NCI-H128 (cell line): Measurements from ENCODE around the gene CIDEA.

ENCODE experiments used
- DNase-seq: peaks from one replicate; lab custom pipeline; 2025; ENCODE audit not compliant: unreplicated experiment; lab: John Stamatoyannopoulos, UW

Gene CIDEA

DNA sequence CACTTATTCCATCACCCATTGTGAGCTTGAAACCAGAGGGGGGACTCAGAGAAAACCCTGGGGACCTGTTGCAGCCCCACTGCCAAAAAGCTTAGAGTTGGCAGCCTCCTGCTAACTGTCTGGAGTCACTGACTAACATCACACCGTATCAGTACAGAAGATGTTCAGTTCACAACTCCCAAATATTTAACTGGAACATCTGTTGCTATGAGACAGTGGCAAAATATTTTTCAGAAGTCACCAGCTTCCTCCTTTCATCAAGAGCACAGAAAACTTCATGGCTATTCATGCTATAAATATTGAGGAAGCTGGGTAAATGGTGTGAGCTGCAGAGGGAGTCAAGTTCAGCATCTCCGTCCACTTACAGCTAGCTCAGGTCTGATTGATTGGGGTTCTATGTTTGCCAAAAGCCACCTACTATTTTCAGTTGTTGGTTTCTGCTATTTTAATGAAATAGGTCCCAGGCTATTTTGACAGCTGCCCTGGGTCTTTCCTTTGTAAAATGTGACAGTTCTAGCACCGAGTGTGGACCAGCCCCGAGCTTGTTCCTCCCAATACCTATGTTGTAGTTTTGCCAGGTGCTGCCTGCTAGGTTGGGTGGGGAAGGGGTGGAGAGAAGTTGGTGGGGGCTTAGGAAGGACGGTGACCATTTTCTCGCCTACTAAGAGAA, 63.6 kb downstream of the CIDEA start:
- DNase-seq = no peak

DNA sequence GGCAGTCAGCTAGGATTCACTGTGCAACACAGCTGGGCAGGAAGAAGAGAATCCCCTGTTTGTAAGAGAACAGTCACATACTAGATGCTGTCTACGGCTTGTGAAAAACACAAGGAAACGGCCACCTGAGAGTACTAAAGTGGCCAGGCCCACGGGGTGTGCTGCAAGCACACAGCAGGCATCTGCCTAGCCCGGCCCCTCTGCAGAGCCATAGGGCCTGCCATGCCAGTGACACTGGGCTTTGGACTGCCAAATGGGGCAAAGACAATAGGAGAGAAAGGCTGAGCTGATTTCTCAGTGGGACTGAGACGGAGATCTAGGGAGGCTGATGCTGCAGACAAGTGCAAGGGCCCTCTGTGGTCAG, 64.2 kb downstream of the CIDEA start:
- DNase-seq = no peak

DNA sequence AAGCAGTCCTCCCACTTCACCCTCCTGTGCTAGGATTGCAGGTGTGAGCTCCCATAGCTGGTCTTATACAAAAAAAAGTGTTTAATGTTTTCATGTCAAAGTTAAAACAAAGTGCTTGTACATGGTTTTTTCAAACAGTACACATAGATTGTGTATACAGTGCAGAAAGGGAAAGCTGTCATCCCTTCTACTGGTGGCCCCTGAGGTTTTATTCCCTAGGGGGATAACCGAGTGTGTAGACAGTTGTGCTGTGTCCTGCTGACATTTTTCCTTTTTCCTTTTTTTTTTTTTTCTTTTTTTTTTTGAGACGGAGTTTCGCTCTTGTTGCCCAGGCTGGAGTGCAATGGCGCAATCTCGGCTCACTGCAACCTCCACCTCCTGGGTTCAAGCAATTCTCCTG, 64.7 kb downstream of the CIDEA start:
- DNase-seq = no peak

DNA sequence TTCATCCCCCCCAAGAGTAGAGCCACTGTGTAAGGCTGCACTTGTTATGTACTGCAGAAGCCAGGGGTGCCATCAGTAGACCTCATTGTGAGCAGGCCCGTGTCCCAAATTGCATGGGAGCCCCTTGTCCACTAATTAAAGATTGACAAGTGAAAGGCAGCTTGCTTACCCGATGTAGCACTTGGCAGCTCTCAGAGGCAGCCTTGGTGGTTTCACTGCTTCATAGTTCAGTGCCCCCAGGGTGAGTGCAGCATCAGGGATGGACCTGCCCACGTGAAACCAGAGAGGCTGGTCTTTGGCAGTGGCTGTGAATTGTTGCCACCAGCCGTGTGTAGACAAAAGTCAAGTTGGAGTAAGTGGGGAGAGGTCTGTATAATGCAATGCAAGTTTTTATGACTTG, 67.2 kb downstream of the CIDEA start:
- no peak for DNase-seq

DNA sequence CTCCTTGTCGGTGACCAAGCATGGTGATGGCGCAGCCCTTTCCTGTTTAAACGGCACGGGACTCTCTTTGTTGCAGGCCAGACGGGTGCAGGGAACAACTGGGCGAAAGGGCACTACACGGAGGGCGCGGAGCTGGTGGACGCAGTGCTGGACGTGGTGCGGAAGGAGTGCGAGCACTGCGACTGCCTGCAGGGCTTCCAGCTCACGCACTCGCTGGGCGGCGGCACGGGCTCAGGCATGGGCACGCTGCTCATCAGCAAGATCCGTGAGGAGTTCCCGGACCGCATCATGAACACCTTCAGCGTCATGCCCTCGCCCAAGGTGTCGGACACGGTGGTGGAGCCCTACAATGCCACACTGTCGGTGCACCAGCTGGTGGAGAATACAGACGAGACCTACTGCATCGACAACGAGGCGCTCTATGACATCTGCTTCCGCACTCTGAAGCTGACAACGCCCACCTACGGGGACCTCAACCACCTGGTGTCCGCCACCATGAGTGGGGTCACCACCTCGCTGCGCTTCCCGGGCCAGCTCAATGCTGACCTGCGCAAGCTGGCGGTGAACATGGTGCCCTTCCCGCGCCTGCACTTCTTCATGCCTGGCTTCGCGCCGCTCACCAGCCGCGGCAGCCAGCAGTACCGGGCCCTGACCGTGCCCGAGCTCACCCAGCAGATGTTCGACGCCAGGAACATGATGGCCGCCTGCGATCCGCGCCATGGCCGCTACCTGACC, 71.0 kb downstream of the CIDEA start:
- DNase-seq = no peak

DNA sequence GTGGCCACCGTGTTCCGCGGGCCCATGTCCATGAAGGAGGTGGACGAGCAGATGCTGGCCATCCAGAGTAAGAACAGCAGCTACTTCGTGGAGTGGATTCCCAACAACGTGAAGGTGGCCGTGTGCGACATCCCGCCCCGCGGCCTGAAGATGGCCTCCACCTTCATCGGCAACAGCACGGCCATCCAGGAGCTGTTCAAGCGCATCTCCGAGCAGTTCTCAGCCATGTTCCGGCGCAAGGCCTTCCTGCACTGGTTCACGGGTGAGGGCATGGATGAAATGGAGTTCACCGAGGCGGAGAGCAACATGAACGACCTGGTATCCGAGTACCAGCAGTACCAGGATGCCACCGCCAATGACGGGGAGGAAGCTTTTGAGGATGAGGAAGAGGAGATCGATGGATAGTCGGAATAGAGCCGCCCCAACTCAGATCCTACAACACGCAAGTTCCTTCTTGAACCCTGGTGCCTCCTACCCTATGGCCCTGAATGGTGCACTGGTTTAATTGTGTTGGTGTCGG, 71.6 kb downstream of the CIDEA start:
- DNase-seq = no peak

DNA sequence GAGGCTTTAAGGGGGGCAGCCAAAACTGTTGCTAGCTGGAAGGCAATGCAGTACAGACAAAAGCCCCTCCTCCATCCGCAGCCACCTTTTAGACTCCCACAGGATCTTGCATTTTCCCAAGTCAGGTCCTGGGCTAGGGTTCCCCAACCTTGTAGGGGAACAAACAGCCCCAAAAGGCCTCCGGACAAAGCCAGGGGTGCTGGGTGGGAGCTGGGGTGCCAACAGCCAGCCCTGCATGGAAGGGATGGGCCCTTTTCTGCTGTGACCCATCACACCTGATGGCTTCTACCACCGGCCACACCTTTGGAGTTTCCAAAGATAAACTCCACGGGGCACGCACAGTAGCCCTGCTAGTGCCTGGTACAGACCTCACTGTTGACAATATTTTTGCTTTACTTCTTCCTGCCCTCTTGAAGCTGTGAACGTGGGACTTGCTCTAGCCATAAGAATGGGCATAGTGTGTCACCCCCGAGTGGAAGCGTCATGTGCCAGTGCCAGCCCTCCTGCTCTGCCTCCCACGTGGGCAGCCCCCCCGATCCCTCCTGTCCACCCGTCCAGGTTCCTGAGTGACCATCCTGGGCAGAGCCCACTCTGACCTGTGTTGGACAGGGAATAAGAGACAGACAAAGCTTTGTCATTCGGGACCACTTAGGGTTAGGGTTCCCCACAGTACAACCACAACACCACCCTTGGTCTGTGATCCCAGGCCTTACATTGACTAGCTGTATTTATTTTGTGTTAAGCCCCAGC, 72.7 kb downstream of the CIDEA start:
- DNase-seq = no peak
